Ramos (cell line): Measurements from ENCODE around the gene NDUFV3.
"Not testable (repeated sequence)": the region's sequence is repeated elsewhere in the genome, so short reads cannot be mapped to it uniquely, and the experiment has no call there.

Experiments used
- in situ Hi-C: fragments of 300-500 bp; cut with MboI; formaldehyde crosslinking; loops from one replicate; pipeline ENCODE4 v1.14.3; 2022; ENCODE audit warnings: low sequenced_read_pairs; ENCODE audit not compliant: unreplicated experiment

NDUFV3 gene

DNA sequence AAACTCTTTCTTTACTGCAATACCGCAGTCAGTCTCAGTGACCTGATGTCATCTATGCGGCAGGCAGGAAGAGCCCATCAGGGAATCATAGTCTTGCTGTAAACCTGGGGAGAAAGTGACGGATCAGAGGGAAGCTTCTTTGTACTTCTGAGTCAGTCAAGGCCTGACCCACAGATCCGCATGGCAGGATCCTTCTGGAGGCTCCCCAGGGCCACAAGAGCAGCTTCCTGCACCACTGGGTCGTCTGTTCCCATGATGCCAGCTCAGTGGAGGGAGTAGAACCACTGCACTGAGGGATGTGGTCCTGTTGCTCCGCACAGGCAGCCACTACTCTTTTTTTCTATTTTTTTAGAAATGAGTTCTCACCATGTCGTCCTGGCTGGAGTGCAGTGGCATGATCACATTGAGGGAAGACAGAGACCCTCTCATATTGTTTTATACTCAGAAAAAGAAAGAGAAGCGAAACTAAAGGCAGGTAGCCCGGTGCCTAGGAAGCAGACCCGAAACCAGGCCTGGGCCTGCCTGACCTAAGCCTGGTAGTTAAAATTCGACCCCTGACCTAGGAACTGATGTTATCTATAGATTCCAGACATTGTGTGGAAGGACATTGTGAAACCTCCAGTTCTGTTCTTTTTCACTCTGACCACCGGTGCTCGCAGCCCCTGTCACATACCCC is 38.6 kb downstream of the NDUFV3 start:
- in situ Hi-C loops = loop anchor here (5.0 to 25.0 kb wide), 2 partner anchors 36 to 106 kb away; no protein-coding TSS in a partner anchor

DNA sequence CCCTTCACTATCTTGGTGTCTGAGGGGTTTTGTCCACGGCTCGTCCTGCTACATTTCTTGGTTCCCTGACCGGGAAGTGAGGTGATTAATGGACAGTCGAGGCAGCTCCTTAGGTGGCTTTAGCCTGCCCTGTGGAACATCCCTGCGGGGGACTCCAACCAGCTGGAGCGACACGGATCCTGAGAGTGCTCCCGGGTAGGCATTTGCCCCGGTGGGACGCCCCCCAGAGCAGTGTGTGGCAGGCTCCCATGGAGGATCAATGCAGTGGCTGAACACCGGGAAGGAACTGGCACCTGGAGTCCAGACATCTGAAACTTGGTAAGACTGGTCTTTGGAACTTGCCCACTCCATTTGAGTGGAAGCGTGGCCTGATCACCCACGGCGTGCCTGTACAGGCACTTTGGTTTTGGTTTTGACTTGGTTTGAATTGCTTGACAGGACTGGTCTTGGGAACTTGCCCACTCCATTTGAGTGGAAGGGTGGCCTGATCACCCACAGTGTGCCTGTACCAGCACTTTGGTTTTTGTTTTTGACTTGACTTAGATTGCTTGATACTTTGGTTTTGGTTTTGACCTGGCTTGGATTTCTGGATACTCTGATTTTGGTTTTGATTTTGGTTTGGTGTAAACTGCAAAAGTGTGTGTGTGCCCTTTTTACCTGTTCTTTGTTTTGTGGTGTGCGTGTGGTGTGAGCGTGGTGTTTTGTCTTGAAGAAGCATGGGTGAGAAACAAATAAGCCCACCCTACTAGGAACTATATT is 39.4 kb downstream of the NDUFV3 start:
- in situ Hi-C loops = loop anchor here (5.0 to 25.0 kb wide), 2 partner anchors 35 to 105 kb away; no protein-coding TSS in a partner anchor

- in situ Hi-C loops = loop anchor here (5.0 to 25.0 kb wide), 2 partner anchors 34 to 104 kb away; no protein-coding TSS in a partner anchor
Observed at GRCh38 chr21:42933137-42933970, 40.2 kb downstream of the NDUFV3 start.

DNA sequence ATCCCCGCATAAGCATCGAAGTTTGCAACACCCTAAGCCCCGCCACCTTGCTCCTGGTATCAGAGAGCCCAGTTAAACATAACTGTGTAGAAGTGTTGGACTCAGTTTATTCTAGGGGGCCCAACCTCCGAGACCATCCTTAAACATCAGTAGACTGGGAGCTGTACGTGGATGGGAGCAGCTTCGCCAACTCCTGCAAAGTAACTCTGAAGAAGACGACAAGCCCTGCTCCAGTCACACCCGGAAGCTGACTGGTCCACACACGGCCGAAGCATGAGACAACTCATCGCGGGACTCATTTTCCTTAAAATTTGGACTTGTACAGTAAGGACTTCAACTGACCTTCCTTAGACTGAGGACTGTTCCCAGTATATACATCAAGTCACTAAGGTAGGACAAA is 40.9 kb downstream of the NDUFV3 start:
- in situ Hi-C loops = loop anchor here (5.0 to 25.0 kb wide), 2 partner anchors 33 to 103 kb away; no protein-coding TSS in a partner anchor

DNA sequence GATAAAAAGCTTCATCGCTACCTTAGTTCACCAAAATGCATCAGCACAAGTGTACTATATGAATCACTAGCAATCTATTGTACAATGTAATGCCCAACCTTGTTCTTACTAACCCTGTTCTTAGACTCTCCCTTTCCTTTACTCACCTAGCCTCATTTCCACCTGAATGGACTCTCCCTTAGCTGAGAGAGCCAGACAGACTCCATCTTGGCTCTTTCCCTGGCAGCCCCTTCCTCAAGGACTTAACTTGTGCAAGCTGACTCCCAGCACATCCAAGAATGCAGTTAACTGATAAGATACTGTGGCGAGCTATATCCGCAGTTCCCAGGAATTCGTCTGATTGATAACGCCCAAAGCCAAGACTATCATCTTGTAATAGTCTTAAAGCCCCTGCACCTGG is 43.3 kb downstream of the NDUFV3 start:
- in situ Hi-C loops = loop anchor here (25.0 kb wide), 1 partner anchor 101 kb away; no protein-coding TSS in a partner anchor

GRCh38 chr21:42937034-42937940 is 44.2 kb downstream of the NDUFV3 start:
- in situ Hi-C loops = loop anchor here (25.0 kb wide), 1 partner anchor 100 kb away; no protein-coding TSS in a partner anchor

DNA sequence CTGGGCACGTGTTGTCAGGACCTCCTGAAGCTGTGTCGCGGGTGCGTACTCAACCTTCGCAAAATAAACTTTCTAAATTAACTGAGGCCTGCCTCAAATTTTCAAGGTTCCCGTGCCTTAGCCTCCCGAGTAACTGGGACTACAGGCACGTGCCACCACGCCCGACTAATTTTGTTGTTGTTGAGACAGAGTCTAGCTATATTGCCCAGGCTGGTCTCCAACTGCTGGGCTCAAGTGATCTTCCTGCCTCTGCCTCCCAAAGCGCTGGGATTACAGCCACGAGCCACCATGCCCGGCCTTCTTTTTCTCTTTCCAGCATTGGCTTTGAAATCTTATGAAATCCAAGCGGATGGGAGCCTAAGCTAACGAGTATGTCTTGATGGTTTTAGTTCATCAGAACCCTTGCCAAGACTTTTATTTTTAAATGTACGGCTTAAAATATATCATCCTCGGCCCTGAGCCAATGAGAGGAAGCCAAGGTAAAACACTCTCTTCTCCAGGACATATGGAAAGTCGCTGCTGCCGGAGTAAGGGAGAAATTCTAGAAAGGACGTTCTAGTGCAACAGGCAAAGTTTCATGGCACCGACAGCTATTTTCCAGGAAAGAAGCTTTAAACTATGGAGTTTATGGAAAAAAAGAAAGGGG is 45.0 kb downstream of the NDUFV3 start:
- in situ Hi-C loops = loop anchor here (25.0 kb wide), 1 partner anchor 99 kb away; no protein-coding TSS in a partner anchor

- in situ Hi-C loops = loop anchor here (25.0 kb wide), 1 partner anchor 99 kb away; no protein-coding TSS in a partner anchor
Observed at GRCh38 chr21:42938606-42938995, 45.5 kb downstream of the NDUFV3 start.

- in situ Hi-C loops = loop anchor here (25.0 kb wide), 1 partner anchor 98 kb away; no protein-coding TSS in a partner anchor
Observed at GRCh38 chr21:42939582-42940413, 46.7 kb downstream of the NDUFV3 start.

DNA sequence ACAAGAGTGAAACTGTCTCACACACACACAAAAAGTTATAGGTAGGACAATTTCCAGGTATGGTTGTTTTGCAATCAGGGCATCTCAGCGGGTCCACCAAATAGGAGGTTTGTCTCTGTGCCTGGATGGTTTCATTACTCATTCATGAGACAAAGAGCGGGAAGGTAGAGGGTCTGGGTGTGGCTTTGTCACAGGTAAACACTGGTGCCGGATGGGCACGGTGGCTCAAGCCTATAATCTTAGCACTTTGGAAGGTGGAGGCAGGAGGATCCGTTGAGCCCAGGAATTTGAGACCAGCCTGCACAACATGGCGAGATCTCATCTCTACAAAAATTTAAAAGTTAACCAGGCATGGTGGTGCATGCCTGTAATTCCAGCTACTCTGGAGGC is 48.6 kb downstream of the NDUFV3 start:
- in situ Hi-C loops = loop anchor here (25.0 kb wide), 1 partner anchor 96 kb away; no protein-coding TSS in a partner anchor

DNA sequence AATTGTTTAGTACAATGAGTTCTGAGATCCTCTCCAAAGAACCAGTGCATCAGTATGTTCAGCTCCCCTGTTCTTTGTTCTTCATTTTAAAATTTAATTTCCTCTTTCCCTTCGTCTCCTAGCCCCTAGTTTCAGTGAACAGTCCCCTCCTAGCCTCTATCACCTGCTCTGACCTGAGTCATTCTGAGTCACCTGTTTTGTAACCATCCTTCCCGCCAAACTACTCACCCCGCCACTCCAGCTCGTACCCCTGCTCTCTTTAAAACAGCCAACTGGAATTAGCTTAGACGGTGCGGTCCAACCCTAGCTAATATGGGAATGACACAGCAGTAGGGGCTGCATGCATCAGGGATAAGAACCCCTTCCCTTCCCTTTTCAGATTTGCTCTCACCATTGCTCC is 49.1 kb downstream of the NDUFV3 start:
- in situ Hi-C loops = loop anchor here (25.0 kb wide), 1 partner anchor 95 kb away; no protein-coding TSS in a partner anchor

DNA sequence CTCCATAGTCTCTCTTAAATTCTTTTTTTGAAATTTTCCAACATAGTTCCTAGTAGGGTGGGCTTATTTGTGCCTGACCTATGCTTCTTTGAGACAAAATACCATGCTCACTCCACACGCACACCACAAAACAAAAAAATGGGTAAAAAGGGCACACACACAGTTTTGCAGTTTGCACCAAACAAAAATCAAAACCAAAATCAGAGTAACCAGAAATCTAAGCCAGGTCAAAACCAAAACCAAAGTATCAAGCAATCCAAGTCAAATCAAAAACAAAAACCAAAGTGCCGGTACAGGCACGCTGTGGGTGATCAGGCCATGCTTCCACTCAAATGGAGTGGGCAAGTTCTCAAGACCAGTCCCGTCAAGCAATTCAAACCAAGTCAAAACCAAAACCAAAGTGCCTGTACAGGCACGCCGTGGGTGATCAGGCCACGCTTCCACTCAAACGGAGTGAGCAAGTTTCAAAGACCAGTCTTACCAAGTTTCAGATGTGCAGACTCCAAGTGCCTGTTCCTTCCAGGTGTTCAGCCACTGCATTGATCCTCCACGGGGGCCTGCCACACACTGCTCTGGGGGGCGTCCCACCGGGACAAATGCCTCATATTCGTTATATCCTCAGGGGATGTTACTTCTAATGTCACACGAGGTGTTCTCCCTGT is 56.1 kb downstream of the NDUFV3 start:
- in situ Hi-C loops = loop anchor here (25.0 kb wide), 1 partner anchor 88 kb away; no protein-coding TSS in a partner anchor

- in situ Hi-C loops = not testable (repeated sequence)
Observed at GRCh38 chr21:42951193-42951592, 58.1 kb downstream of the NDUFV3 start.

DNA sequence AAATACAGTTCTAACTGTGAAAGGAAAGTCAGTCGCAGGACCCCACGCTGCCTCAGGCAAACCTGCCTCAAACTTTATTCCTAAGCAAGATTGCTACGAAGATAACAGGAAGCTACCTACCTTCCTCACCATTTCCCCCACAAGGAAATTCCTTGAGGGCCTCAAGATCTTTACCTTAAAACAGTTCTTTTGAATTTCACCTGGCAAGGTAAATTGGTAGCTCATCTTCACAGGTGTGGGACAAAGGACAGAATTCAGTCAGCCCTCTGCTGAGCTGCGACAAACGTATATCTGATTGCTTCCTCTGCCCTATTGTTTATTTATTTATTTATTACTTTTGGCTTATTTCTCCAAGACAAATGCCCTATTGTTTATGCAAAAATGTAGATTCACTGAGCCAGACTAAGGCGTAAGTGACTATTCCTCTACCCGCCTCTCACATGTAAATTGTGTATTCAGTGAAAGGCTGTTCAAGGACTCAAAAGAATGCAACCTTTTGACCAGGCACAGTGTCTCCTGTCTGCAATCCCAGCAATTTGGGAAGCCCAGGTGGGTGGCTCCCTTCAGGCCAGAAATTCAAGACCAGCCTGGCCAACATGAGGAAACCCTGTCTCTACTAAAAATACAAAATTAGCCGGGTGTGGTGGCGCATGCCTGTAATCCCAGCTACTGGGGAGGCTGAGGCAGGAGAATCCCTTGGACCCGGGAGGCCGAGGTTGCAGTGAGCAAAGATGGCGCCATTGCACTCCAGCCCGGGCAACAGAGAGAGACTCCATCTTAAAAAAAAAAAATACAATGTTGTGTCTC is 63.9 kb downstream of the NDUFV3 start:
- in situ Hi-C loops = no loop called here

DNA sequence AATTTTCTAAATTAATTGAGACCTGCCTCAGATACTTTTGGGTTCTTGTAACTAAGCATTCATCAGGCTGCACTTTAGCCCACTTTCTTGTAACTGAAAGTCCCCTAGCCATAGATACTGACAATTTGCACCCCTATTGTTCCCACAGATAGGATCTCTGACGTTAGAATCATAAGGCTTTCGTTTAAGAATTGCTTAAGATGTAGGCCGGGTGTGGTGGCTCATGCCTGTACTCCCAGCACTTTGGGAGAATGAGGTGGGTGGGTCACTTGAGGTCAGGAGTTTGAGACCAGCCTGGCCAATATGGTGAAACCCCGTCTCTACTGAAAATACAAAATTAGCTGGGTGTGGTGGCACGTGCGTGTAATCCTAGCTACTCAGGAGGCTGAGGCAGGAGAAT is 65.0 kb downstream of the NDUFV3 start:
- in situ Hi-C loops = not testable (repeated sequence)

GRCh38 chr21:42959728-42960127 is 66.6 kb downstream of the NDUFV3 start:
- in situ Hi-C loops = no loop called here
